Liver (tissue), 9 donors: ENCODE measurements around the gene DPEP3. TPM values are rescaled to one million over a fixed set of nuclear protein-coding genes. Genes with fewer than 3 reads are reported as not detected.

ENCODE experiments used
- DNase-seq: peaks from one replicate; pipeline ENCODE4 v3.0.0-alpha.2; 2017; ENCODE audit warnings: low spot score
- H3K27ac ChIP-seq, 2 donors: one replicate each; pipeline ENCODE4 v1.7.0; 2013; ENCODE audit warnings: inconsistent platforms in 2 of 2, low read length in 2 of 2, control low read depth in 1 of 2, low read depth in 1 of 2, mild to moderate bottlenecking in 1 of 2
- H3K27me3 ChIP-seq, 4 donors: one replicate each; pipeline versions ENCODE4 v1.6.1 to v1.7.0; 2013; ENCODE audit warnings: low read length in 3 of 4, inconsistent platforms in 1 of 4, mild to moderate bottlenecking in 1 of 4, moderate library complexity in 1 of 4; ENCODE audit not compliant: control insufficient read depth in 4 of 4, insufficient read depth in 4 of 4
- H3K36me3 ChIP-seq, 4 donors: one replicate each; pipeline versions ENCODE4 v1.6.1 to v1.7.0; 2013; ENCODE audit warnings: low read length in 3 of 4, mild to moderate bottlenecking in 3 of 4, low read depth in 1 of 4, moderate library complexity in 1 of 4; ENCODE audit not compliant: control insufficient read depth in 4 of 4, insufficient read depth in 3 of 4
- H3K4me1 ChIP-seq, 4 donors: one replicate each; pipeline versions ENCODE4 v1.6.1 to v1.7.0; 2013; ENCODE audit warnings: low read length in 3 of 4, mild to moderate bottlenecking in 3 of 4, moderate library complexity in 1 of 4; ENCODE audit not compliant: control insufficient read depth in 4 of 4, insufficient read depth in 4 of 4
- H3K4me3 ChIP-seq, 3 donors: one replicate each; pipeline versions ENCODE4 v1.6.1 to v1.7.0; 2013; ENCODE audit warnings: low read length in 3 of 3, control low read depth in 1 of 3, low read depth in 1 of 3, mild to moderate bottlenecking in 1 of 3
- H3K9ac ChIP-seq, 2 donors: one replicate each; pipeline ENCODE4 v1.7.0; 2013; ENCODE audit warnings: low read length in 2 of 2, mild to moderate bottlenecking in 2 of 2, moderate library complexity in 2 of 2, control low read depth in 1 of 2, low read depth in 1 of 2
- H3K9me3 ChIP-seq, 4 donors: one replicate each; pipeline versions ENCODE4 v1.6.1 to v1.7.0; 2013; ENCODE audit warnings: low read length in 3 of 4; ENCODE audit not compliant: control insufficient read depth in 4 of 4
- EGR1 ChIP-seq, 2 donors: IDR thresholded peaks; 2 replicates each; pipeline ENCODE4 v1.6.1; 2016 to 2018; ENCODE audit warnings: antibody characterized with exemption in 2 of 2, low read depth in 2 of 2
- FOXA1 ChIP-seq: IDR thresholded peaks from 2 replicates; pipeline ENCODE4 v1.6.1; 2016; ENCODE audit warnings: antibody characterized with exemption
- FOXA2 ChIP-seq: IDR thresholded peaks from 2 replicates; pipeline ENCODE4 v1.6.1; 2016; ENCODE audit warnings: antibody characterized with exemption
- GABPA ChIP-seq, 2 donors: IDR thresholded peaks in 1 of 2; conservative IDR thresholded peaks in 1 of 2; 2 replicates each; pipeline ENCODE4 v1.6.1; 2016; ENCODE audit warnings: antibody characterized with exemption in 2 of 2, mild to moderate bottlenecking in 1 of 2, moderate library complexity in 1 of 2
- HNF4A ChIP-seq, 2 donors: conservative IDR thresholded peaks; 2 replicates each; pipeline ENCODE4 v1.6.1; 2016; ENCODE audit warnings: antibody characterized with exemption in 2 of 2, mild to moderate bottlenecking in 2 of 2
- HNF4G ChIP-seq: IDR thresholded peaks from 2 replicates; pipeline ENCODE4 v1.6.1; 2016; ENCODE audit warnings: antibody characterized with exemption
- JUND ChIP-seq, 2 donors: IDR thresholded peaks; 2 replicates each; pipeline ENCODE4 v1.6.1; 2016; ENCODE audit warnings: antibody characterized with exemption in 2 of 2
- MAX ChIP-seq: IDR thresholded peaks from 2 replicates; pipeline ENCODE4 v1.6.1; 2016; ENCODE audit warnings: antibody characterized with exemption
- NR2F2 ChIP-seq: IDR thresholded peaks from 2 replicates; pipeline ENCODE4 v1.6.1; 2016; ENCODE audit warnings: antibody characterized with exemption
- RAD21 ChIP-seq, 2 donors: IDR thresholded peaks; 2 replicates each; pipeline ENCODE4 v1.6.1; 2016; ENCODE audit warnings: antibody characterized with exemption in 2 of 2, mild to moderate bottlenecking in 2 of 2
- RXRA ChIP-seq, 2 donors: IDR thresholded peaks; 2 replicates each; pipeline ENCODE4 v1.6.1; 2017 to 2018; ENCODE audit warnings: antibody characterized with exemption in 2 of 2, mild to moderate bottlenecking in 1 of 2
- SP1 ChIP-seq: IDR thresholded peaks from 2 replicates; pipeline ENCODE4 v1.6.1; 2018; ENCODE audit warnings: antibody characterized with exemption, mild to moderate bottlenecking
- TAF1 ChIP-seq: conservative IDR thresholded peaks from 2 replicates; pipeline ENCODE4 v1.6.1; 2016; ENCODE audit warnings: antibody characterized with exemption, mild to moderate bottlenecking
- YY1 ChIP-seq: IDR thresholded peaks from 2 replicates; pipeline ENCODE4 v1.6.1; 2016; ENCODE audit warnings: antibody characterized with exemption, mild to moderate bottlenecking
- WGBS: extraction: QIAGEN DNeasy Blood & Tissue Kit; methylation state at CpG from one replicate; pipeline ENCODE4 v1.1.7; 2013; 5-methylcytosine and 5-hydroxymethylcytosine counted together
- polyA plus RNA-seq, 2 donors: library from polyadenylated mRNA; stranded (reverse) in 1 of 2; unstranded in 1 of 2; fragments of 200-250 nt in 1 of 2; fragments of >200 nt in 1 of 2; fragmentation: Nextera tagmentation in 1 of 2; extraction: Ambion mirVana in 1 of 2; gene quantifications; one replicate each; pipeline versions ENCODE4 v1.2.1 to v1.2.3, GENCODE V29; 2013 to 2015
- total RNA-seq, 2 donors: library from RNA; depleted of rRNA; stranded (reverse); fragments of >200 nt; gene quantifications; one replicate each; pipeline ENCODE4 v1.2.3, GENCODE V29; 2014
- TF ChIP-seq, protein P1 (sequence below): IDR thresholded peaks from 2 replicates; pipeline ENCODE4 v1.6.1; 2016; ENCODE audit warnings: antibody characterized with exemption, mild to moderate bottlenecking
- donor health status: healthy.
- donor health status: healthy.
- donor health status: healthy.
- donor health status: healthy.
- donor health status: healthy.

The DPEP3 gene
- total and polyA plus RNA-seq, 4 donors = 0.08 to 0.37 (median 0.22) TPM; not detected in 1

- TF ChIP-seq, protein P1, sequence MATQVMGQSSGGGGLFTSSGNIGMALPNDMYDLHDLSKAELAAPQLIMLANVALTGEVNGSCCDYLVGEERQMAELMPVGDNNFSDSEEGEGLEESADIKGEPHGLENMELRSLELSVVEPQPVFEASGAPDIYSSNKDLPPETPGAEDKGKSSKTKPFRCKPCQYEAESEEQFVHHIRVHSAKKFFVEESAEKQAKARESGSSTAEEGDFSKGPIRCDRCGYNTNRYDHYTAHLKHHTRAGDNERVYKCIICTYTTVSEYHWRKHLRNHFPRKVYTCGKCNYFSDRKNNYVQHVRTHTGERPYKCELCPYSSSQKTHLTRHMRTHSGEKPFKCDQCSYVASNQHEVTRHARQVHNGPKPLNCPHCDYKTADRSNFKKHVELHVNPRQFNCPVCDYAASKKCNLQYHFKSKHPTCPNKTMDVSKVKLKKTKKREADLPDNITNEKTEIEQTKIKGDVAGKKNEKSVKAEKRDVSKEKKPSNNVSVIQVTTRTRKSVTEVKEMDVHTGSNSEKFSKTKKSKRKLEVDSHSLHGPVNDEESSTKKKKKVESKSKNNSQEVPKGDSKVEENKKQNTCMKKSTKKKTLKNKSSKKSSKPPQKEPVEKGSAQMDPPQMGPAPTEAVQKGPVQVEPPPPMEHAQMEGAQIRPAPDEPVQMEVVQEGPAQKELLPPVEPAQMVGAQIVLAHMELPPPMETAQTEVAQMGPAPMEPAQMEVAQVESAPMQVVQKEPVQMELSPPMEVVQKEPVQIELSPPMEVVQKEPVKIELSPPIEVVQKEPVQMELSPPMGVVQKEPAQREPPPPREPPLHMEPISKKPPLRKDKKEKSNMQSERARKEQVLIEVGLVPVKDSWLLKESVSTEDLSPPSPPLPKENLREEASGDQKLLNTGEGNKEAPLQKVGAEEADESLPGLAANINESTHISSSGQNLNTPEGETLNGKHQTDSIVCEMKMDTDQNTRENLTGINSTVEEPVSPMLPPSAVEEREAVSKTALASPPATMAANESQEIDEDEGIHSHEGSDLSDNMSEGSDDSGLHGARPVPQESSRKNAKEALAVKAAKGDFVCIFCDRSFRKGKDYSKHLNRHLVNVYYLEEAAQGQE = no peak
- no peak for TF ChIP-seq EGR1 (IDR thresholded peaks at IDR 0.05; ENCODE audit: low read depth in 2 of 2)
- no peak for TF ChIP-seq YY1
These were observed 28.9 kb upstream of the DPEP3 start (continued) for GRCh38 chr16:68009157-68009735.

DNA sequence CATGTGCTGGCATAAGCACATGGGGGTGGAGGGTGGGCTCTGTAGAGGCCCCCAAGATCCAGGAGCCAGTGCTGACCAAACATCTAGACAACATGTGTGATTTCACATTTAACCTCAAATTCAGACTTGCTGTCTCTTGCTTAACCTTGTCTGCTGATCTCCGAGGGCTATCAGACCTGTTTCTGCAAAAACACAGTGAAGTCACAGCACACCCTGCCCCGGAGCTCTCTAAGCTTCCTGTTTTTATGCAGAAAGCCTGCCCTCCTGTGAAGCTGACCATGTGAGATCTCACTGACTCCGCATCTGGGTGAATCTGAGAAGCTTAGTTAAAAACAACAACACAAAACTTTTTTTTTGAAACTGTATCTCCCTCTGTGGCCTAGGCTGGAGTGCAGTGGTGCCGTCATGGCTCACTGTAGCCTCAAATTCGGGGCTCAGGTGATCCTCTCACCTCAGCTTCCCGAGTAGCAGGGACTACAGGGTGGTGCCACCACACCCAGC is 25.5 kb upstream of the DPEP3 start:
- Histone ChIP-seq H3K4me1 (peaks cover 0 to 2% (median 0%) of the 10 kb centered on the region in 4 donors), H3K9me3 (no peaks in the 10 kb centered on the region), H3K4me3 (no peak overlapping the region), H3K36me3 (no peaks in the 10 kb centered on the region), H3K27me3 (no peaks in the 10 kb centered on the region), H3K9ac (peak overlapping the region in 1 of 2 donors; percentile 22), H3K27ac (peak overlapping the region; percentile 61 to 67)
- TF ChIP-seq YY1 (no peak), SP1 (peak; percentile 31), HNF4G (no peak), TAF1 (no peak), RAD21 (IDR thresholded peaks at IDR 0.05) (no peak), RXRA (IDR thresholded peaks at IDR 0.05) (no peak), NR2F2 (peak; percentile 51), FOXA2 (no peak), FOXA1 (no peak), HNF4A (conservative IDR thresholded peaks at IDR 0.05) (no peak), JUND (IDR thresholded peaks at IDR 0.05) (no peak), MAX (no peak)
- DNase-seq = no peak
- 49% methylated on average over 6 of the region's 6 CpGs for WGBS

DNA sequence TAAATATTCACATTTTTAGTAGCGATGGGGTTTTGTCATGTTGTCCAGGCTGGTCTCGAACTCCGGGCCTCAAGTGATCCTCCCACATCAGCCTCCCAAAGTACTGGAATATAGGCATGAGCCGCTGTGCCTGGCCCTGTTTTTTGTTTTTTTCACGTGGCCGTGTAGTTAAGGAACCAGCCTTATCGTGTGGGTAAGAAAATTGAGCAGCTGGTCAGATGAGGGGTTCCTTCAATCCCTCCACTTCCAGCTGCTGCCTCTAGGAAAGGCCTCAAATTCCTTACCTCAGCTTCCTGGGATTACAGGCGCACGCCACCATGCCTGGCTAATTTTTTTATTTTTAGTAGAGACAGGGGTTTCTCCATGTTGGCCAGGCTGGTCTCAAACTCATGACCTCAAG is 24.9 kb upstream of the DPEP3 start:
- no peaks in the 10 kb centered on the region for H3K27me3 ChIP-seq
- H3K9ac ChIP-seq = no peak overlapping the region
- H3K4me3 ChIP-seq = no peak overlapping the region
- H3K4me1 ChIP-seq = peaks cover 0 to 2% (median under 1%) of the 10 kb centered on the region in 4 donors
- DNase-seq = no peak
- TF ChIP-seq FOXA1 (no peak), HNF4A (conservative IDR thresholded peaks at IDR 0.05) (no peak), MAX (no peak), YY1 (no peak), RXRA (IDR thresholded peaks at IDR 0.05) (no peak), RAD21 (IDR thresholded peaks at IDR 0.05) (no peak), JUND (IDR thresholded peaks at IDR 0.05) (no peak), HNF4G (no peak), EGR1 (IDR thresholded peaks at IDR 0.05; ENCODE audit: low read depth in 2 of 2) (no peak), GABPA (IDR thresholded peaks at IDR 0.05 in 1 of 2, conservative IDR thresholded peaks at IDR 0.05 in 1 of 2) (no peak)
- H3K27ac ChIP-seq = peak overlapping the region; percentile 61 to 67
- 83% methylated on average over 9 of the region's 9 CpGs for WGBS
- H3K9me3 ChIP-seq = no peaks in the 10 kb centered on the region
- H3K36me3 ChIP-seq = no peaks in the 10 kb centered on the region
